Activated CD8-positive, alpha-beta memory T cell treated with anti-CD3 and anti-CD28 coated beads, Interleukin-2, amount 50 U/mL, for 4 hours (primary cell): Measurements from ENCODE around the gene GALNT1.

Experiments
- DNase-seq: peaks from one replicate; pipeline ENCODE4 v3.0.0-alpha.2; 2020

The GALNT1 gene

DNA sequence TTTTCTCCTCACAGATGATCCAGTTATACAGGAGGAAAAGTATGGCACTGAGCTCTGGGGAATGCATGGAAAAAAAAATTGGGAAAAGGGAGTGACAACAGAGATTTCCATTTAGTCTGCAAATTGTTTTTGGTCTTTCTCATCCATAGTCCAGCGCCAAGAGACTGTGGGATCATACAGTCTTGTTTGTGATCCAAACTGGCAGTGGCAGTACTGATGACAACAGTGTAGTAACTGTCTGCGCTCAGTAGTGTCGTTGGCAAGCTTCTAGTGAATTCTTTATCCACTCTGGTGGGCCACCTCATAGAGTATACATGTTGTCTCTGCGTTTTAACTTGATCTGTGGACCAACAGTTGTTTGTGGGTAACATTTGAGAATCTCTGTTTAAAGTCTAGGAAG, 37.9 kb downstream of the GALNT1 start:
- DNase-seq, result no peak

GRCh38 chr18:35619941-35620340, 38.4 kb downstream of the GALNT1 start:
- no peak for DNase-seq

DNA sequence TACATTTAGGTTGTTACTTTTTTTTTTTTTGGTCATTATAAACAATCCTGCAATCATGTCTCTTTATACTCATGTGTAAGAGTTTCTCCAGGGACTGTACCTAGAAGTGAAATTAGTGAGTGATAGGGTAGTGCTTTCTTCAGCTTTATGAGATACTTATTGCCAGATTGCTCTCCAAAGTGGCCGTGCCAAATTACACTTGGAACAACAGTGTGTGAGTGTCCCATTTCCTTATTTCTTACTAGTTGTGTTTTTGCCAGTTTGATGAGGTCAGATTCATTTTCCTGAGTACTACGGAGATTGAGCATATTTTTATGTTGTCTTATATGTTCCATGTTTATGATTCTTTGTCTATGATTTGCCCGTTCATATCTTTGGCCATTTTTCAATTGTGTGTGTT, 39.2 kb downstream of the GALNT1 start:
- DNase-seq, result no peak

DNA sequence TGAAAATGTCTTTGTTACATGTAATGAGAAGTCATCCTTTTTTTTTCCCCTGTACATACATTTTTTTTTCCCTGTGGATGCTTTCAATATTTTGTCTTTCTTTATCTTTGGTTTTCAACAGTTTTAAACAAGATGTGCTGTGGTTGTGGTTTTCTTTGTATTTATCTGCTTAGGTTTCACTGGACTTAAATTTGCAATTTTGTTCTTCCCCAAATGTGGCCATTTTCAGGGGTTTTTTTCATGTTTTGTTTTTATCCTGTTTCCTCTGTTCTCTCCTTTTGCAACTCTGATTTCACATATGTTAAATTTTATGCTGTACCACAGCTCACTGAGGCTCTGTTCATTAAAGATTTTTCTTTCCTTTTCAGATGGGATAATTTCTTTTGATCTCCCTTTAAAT, 41.7 kb downstream of the GALNT1 start:
- DNase-seq, result no peak

- no peak for DNase-seq
Observed at GRCh38 chr18:35624146-35624545, 42.6 kb downstream of the GALNT1 start.

DNA sequence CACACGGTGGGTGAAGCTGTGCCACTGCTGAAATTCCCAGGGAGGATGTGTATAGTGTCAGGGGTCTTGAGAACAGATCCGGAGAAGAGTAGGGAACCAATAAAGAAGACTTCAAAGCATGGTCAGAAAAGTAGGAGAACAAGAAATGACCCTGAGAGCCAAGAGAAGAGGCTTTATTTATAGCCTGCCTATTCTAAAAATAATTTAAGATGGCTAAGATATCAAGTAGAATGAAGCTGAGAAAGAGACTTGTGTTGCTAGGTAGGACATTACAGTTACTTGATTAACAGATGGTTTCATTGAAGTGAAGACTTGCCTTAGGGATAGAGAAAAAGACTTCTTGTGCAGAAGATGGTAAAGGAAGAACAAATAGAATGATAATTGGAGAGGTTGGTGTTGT, 43.7 kb downstream of the GALNT1 start:
- no peak for DNase-seq

GRCh38 chr18:35633761-35634160, 52.2 kb downstream of the GALNT1 start:
- DNase-seq, result no peak

DNA sequence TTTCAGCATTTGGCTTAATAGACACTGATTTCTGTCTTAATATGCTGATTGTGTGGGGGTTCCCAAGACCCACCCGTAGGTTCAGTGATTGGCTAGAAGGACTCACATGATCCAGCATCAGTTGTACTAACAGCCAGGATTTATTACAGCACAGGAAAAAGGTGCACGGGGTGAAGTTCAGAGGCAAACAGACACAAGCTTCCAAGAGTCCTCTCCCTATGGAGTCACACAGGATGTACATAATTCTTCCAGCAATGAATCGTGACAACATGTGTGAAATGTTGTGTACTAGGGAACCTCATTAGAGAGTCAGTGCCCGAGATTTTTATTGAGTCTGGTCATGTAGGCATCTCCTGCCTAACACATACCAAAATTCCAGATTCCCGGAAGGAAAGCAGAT, 52.8 kb downstream of the GALNT1 start:
- DNase-seq, result no peak

GRCh38 chr18:35635170-35635569, 53.6 kb downstream of the GALNT1 start:
- no peak for DNase-seq

- no peak for DNase-seq
Observed at GRCh38 chr18:35637227-35637626, 55.7 kb downstream of the GALNT1 start.

- DNase-seq, result no peak
Observed at GRCh38 chr18:35639296-35639695, 57.8 kb downstream of the GALNT1 start.

- DNase-seq, result no peak
Observed at GRCh38 chr18:35641467-35641866, 59.9 kb downstream of the GALNT1 start.

- no peak for DNase-seq
Observed at GRCh38 chr18:35641916-35642315, 60.4 kb downstream of the GALNT1 start.

DNA sequence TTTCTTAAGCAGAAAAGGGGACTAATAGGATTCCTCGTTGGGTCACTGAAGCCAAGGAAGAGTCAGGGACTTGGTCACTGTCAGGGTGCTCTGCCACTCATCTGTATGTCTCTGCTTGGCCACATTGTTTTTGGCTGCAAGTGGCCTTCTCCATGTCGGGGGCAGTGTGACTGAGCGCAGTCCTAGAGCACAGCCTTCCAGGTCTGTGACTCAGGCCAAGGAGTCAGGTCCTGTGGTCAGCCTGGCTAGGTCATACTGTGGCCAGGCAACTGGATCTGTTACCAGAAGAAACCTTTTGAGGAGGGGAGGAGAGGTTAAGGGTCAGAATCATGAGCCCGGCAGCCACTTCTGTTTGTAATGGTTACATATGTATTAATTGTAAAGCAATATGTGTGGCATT, 61.3 kb downstream of the GALNT1 start:
- no peak for DNase-seq

DNA sequence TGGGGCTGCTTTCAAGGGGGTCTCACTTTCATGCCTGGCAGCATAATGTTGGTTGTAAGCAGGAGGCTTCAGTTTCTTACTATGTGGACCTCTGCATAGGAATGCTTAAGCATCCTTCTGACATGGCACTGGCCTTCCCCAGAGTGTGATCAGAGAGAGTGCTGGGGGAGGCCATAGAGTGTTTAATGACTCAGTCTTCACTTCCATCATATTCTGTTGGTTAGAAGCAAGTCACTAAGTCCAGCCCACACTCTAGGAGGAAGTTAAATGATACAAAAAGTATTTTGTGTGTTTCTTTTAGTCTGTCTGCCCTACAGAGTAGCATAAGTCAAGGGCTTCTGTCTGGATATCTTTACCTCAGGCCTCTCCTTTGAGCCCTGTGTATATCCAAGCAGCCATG, 64.9 kb downstream of the GALNT1 start:
- DNase-seq, result no peak

- DNase-seq, result no peak
Observed at GRCh38 chr18:35653392-35654135, 72.0 kb downstream of the GALNT1 start.

GRCh38 chr18:35658112-35658511, 76.6 kb downstream of the GALNT1 start:
- DNase-seq, result no peak

DNA sequence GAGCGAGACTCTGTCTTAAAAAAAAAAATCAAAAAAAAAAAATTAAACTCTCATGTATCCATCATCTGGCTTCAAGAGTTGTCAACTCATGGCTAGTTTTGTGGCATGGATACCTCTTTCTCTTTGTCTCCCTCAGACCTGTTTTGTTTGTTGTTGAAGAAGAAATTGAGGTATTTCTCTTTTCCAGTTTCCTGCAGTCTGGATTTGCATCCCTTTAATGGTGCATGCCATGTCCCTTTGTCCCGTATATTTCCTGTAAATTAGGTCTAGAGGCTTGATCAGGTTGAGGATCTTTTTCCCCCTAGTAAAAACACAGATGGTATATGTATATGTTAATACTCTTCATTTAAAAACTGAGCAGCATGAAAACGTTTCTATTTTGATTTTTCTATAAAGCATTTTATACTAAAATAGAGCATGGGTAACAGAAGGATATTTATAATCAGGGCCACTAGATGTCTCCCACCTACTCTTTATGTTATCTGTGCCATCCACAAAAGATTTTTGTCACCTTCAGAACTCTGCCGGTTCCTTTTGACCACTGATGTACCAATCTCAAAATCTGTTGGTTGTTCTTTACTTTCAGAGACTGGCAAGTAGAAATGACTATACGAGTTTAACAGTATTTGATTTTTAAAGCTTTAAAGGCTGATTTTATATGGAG, 80.1 kb downstream of the GALNT1 start:
- no peak for DNase-seq

- DNase-seq, result no peak
Observed at GRCh38 chr18:35662293-35663062, 80.9 kb downstream of the GALNT1 start.

DNA sequence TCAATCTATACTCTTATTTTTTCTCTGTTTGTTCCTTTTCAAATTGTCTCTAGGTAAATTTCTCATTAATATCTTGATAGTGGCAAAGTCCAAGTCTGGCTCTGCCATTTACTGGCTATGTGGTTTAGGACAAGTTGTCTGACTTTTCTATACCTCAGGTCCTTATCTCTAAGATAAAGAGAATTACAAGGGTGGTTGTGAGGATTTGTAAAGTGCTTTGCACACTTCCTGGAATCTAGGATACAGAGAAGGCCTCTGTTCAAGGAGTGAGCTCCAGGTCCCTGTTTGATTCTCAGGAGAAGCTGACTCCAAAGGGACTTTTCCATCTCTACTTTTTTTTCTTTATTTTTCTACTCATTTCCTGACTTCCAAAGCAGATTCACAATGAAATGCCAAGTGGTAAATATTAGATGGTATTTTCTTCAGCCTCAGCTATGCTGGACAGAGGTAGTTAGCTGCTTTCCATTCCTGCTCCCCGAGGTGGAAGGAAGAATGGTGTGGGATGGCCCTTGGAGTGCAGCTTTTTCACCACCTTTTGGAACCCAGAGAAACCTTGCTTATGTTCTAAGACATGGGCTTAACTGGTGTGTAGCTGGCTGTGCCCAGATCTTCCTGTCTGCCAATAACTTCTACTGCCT, 90.5 kb downstream of the GALNT1 start:
- DNase-seq, result no peak

- no peak for DNase-seq
Observed at GRCh38 chr18:35672897-35673296, 91.4 kb downstream of the GALNT1 start.

- DNase-seq, result no peak
Observed at GRCh38 chr18:35673682-35674081, 92.1 kb downstream of the GALNT1 start.

- no peak for DNase-seq
Observed at GRCh38 chr18:35680139-35680551, 98.6 kb downstream of the GALNT1 start.
